Gastroesophageal sphincter (tissue), 4 donors: ENCODE data around the gene REPS2. TPM values are rescaled to one million over a fixed set of nuclear protein-coding genes. Genes with fewer than 3 reads are reported as not detected.

Experiments
- ATAC-seq: fragments of 150-250 bp; one replicate; pipeline ENCODE4 v1.9.1; 2016; ENCODE audit warnings: mild to moderate bottlenecking, moderate library complexity
- H3K27ac ChIP-seq, 4 donors: fragments of 200-600 bp; sonication (generic) in 3 of 4; 1 replicate in 3 of 4; 2 replicates in 1 of 4; pipeline ENCODE4 v1.5.1; 2016 to 2019
- H3K27me3 ChIP-seq: fragments of 200-600 bp; sonication (generic); one replicate; pipeline ENCODE4 v1.5.1; 2019
- H3K36me3 ChIP-seq, 2 donors: fragments of 200-600 bp; sonication (generic); one replicate each; pipeline ENCODE4 v1.5.1; 2019; ENCODE audit warnings: control low read depth in 1 of 2
- H3K4me1 ChIP-seq, 3 donors: fragments of 200-600 bp; sonication (generic); 1 replicate in 2 of 3; 2 replicates in 1 of 3; pipeline ENCODE4 v1.5.1; 2016 to 2019; ENCODE audit warnings: control low read depth in 2 of 3
- H3K4me3 ChIP-seq, 2 donors: fragments of 200-600 bp; sonication (generic); one replicate each; pipeline ENCODE4 v1.5.1; 2019; ENCODE audit warnings: mild to moderate bottlenecking in 1 of 2, moderate library complexity in 1 of 2
- H3K9me3 ChIP-seq, 3 donors: fragments of 200-600 bp; sonication (generic); one replicate each; pipeline ENCODE4 v1.5.1; 2017 to 2019; ENCODE audit warnings: control low read depth in 2 of 3
- EP300 ChIP-seq: sonication (generic); formaldehyde crosslinking; IDR thresholded peaks from one replicate; pipeline ENCODE4 v1.6.1; 2017; ENCODE audit warnings: antibody characterized with exemption, mild to moderate bottlenecking
- POLR2A ChIP-seq, 2 donors: fragments of 450-650 bp; IDR thresholded peaks; one replicate each; pipeline ENCODE4 v1.6.1; 2017; ENCODE audit warnings: antibody characterized with exemption in 2 of 2, mild to moderate bottlenecking in 2 of 2, moderate library complexity in 1 of 2
- POLR2AphosphoS5 ChIP-seq: sonication (generic); formaldehyde crosslinking; IDR thresholded peaks from one replicate; pipeline ENCODE4 v1.6.1; 2017; ENCODE audit warnings: antibody characterized with exemption
- WGBS, 2 donors: methylation state at CpG; one replicate each; pipeline ENCODE4 v1.1.5; 2018; ENCODE audit warnings: low coverage in 1 of 2; 5-methylcytosine and 5-hydroxymethylcytosine counted together
- total RNA-seq, 4 donors: library from RNA; depleted of rRNA; stranded (reverse); fragments of >200 nt; gene quantifications; one replicate each; pipeline ENCODE4 v1.1.0, GENCODE V29; 2016
- TF ChIP-seq, protein P1 (sequence below), 4 experiments: fragments of 200-600 bp in 2 of 4; fragments of 450-650 bp in 2 of 4; sonication (generic) in 1 of 4; IDR thresholded peaks; one replicate each; pipeline ENCODE4 v1.5.1; 2017 to 2019; ENCODE audit warnings: antibody characterized with exemption in 4 of 4, mild to moderate bottlenecking in 2 of 4, moderate library complexity in 2 of 4

The REPS2 gene
- total RNA-seq, 4 donors from 2014 or later: 19.8 to 39.8 (median 24.9) TPM

DNA sequence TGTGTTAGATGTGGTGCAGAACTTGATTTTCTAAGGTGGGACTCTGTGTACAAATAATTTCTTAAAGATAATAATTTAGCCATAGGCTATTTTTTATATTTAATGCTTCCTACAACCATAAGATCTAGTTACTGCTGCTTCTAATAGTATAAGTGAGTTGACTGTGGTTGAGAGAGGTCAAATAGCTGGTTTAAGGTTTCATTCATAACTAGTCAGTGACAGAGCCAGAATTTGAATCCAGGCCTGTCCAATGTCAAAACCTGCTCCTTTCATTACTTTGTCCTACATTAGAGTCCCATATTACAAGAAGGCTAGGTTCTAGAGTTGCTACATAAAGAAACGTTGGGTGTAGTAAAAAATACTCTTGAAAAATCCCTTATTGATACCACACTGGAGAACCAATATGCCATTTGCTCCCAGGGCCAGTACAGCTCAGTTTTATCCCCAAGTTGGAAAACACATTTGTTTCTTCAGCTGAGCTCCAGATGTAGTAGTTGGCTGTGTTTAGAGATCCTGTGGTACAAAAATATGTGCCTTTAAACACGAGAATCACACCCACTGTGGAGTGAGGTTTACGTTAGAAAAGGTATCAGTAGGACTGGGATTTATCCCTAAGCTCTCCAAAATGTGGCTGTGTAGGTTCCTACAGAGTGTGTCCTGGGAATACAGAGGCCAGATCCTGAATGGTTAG is 84.3 kb downstream of the REPS2 start:
- WGBS, 2 donors: 13 to 50% methylated on average over 1 to 3 of the region's 3 CpGs
- H3K4me3 ChIP-seq: no peak overlapping the region
- no peaks in the 10 kb centered on the region for H3K27me3 ChIP-seq
- H3K4me1 ChIP-seq: peaks cover 0 to 16% (median 0%) of the 10 kb centered on the region in 3 donors
- no peak for ATAC-seq
- H3K27ac ChIP-seq: peak overlapping the region; percentile 70 to 85 (median 78)
- no peaks in the 10 kb centered on the region for H3K9me3 ChIP-seq
- TF ChIP-seq, protein P1, sequence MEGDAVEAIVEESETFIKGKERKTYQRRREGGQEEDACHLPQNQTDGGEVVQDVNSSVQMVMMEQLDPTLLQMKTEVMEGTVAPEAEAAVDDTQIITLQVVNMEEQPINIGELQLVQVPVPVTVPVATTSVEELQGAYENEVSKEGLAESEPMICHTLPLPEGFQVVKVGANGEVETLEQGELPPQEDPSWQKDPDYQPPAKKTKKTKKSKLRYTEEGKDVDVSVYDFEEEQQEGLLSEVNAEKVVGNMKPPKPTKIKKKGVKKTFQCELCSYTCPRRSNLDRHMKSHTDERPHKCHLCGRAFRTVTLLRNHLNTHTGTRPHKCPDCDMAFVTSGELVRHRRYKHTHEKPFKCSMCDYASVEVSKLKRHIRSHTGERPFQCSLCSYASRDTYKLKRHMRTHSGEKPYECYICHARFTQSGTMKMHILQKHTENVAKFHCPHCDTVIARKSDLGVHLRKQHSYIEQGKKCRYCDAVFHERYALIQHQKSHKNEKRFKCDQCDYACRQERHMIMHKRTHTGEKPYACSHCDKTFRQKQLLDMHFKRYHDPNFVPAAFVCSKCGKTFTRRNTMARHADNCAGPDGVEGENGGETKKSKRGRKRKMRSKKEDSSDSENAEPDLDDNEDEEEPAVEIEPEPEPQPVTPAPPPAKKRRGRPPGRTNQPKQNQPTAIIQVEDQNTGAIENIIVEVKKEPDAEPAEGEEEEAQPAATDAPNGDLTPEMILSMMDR (IDR thresholded peaks at IDR 0.05): no peak
- TF ChIP-seq POLR2AphosphoS5 (no peak), EP300 (no peak), POLR2A (IDR thresholded peaks at IDR 0.05) (no peak)
- H3K36me3 ChIP-seq: no peaks in the 10 kb centered on the region

- H3K4me1 ChIP-seq: peaks cover 0 to 16% (median 0%) of the 10 kb centered on the region in 3 donors
- peak overlapping the region; percentile 70 to 85 (median 78) for H3K27ac ChIP-seq
- ATAC-seq: no peak
Observed at GRCh38 chrX:17031827-17032226, 85.4 kb downstream of the REPS2 start.

DNA sequence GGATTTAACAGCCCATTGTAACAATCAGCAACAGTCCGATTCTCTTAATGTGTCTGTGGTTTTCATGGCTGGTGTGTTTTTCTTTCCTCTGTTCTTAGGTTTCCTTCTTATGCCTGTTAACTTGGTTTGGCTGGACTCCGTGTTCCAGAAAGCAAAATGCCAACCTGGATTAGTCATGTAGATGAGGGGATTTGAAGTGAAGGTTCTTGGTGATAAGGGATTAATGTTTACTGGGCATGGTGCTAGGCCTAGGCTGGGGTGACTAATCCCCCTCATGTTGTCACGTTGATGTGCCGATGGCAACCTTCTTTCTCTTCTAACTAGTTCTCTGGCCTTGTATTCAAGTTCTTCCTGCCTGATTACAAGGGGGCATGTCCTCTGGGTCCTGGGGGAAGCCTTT is 85.9 kb downstream of the REPS2 start:
- no peaks in the 10 kb centered on the region for H3K36me3 ChIP-seq
- peak overlapping the region; percentile 70 to 85 (median 78) for H3K27ac ChIP-seq
- peaks cover 0 to 17% (median 0%) of the 10 kb centered on the region in 3 donors for H3K4me1 ChIP-seq
- no peaks in the 10 kb centered on the region for H3K27me3 ChIP-seq
- H3K4me3 ChIP-seq: no peak overlapping the region
- no peak for TF ChIP-seq POLR2A (IDR thresholded peaks at IDR 0.05)
- TF ChIP-seq POLR2AphosphoS5: peak; percentile 92
- peak; percentile 69 for ATAC-seq
- no peaks in the 10 kb centered on the region for H3K9me3 ChIP-seq
- WGBS, 2 donors: 29 to 47% methylated on average over 2 to 3 of the region's 4 CpGs

More at GRCh38 chrX:17031827-17032226, 85.4 kb downstream of the REPS2 start:
- TF ChIP-seq POLR2AphosphoS5 (no peak), EP300 (no peak)
- TF ChIP-seq, protein P1 (IDR thresholded peaks at IDR 0.05): no peak
- no peak overlapping the region for H3K4me3 ChIP-seq
- H3K36me3 ChIP-seq: no peaks in the 10 kb centered on the region
- no peaks in the 10 kb centered on the region for H3K9me3 ChIP-seq
- H3K27me3 ChIP-seq: no peaks in the 10 kb centered on the region

GRCh38 chrX:17033225-17033624 is 86.8 kb downstream of the REPS2 start:
- Histone ChIP-seq H3K27ac (peak overlapping the region; percentile 70 to 85 (median 78)), H3K9me3 (no peaks in the 10 kb centered on the region), H3K27me3 (no peaks in the 10 kb centered on the region), H3K4me3 (no peak overlapping the region), H3K4me1 (peaks cover 0 to 26% (median 0%) of the 10 kb centered on the region in 3 donors), H3K36me3 (no peaks in the 10 kb centered on the region)
- ATAC-seq: no peak
- no peak for TF ChIP-seq POLR2AphosphoS5
- TF ChIP-seq, protein P1 (IDR thresholded peaks at IDR 0.05): no peak
- no peak for TF ChIP-seq EP300
- TF ChIP-seq POLR2A (IDR thresholded peaks at IDR 0.05): no peak

DNA sequence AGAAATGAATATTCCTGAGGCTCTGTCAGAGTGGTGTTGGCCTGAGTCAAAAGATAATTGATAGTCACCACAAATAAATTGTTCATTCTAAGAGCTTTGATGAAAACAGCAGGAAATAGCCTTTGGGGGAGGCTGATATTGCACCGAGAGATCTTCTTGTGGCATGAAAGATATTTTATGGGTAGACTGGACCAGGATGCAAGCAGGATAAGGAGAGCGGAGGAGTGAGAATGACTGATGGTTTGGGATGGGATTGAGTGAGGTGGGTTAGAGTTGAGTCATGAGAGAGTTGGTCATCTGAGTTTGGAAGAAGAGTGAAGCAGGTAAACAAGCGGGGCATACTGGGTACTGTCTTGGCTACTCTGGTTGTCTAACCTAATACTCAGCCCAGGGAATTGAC is 88.7 kb downstream of the REPS2 start:
- Histone ChIP-seq H3K4me3 (no peak overlapping the region), H3K27me3 (no peaks in the 10 kb centered on the region), H3K4me1 (peaks cover 0 to 37% (median 0%) of the 10 kb centered on the region in 3 donors), H3K36me3 (no peaks in the 10 kb centered on the region), H3K9me3 (no peaks in the 10 kb centered on the region), H3K27ac (no peak overlapping the region)
- 90 to 94% methylated on average over 2 to 3 of the region's 3 CpGs for WGBS, 2 donors
- TF ChIP-seq POLR2A (IDR thresholded peaks at IDR 0.05): no peak
- TF ChIP-seq, protein P1 (IDR thresholded peaks at IDR 0.05): no peak
- no peak for TF ChIP-seq EP300
- TF ChIP-seq POLR2AphosphoS5: no peak
- ATAC-seq: no peak
